GM19239 (cell line): ENCODE measurements around the gene DACH2.

Source experiments
- DNase-seq: peaks from one replicate; pipeline ENCODE4 v3.0.0; 2011; ENCODE audit warnings: low spot score; ENCODE audit not compliant: insufficient read length
- FAIRE-seq: peaks from 2 replicates; lab custom pipeline; 2011; peaks lifted over from hg19 to GRCh38; lab: Jason Lieb, UNC

Gene DACH2

GRCh38 chrX:86263526-86263925 lies 115.3 kb downstream of the DACH2 start:
- FAIRE-seq (no peak), DNase-seq (no peak)

- DNase-seq (no peak), FAIRE-seq (no peak)
These were observed 147.0 kb downstream of the DACH2 start for GRCh38 chrX:86295293-86295692.

- no peak for DNase-seq
- FAIRE-seq: no peak
These were observed 174.7 kb downstream of the DACH2 start for GRCh38 chrX:86322913-86323312.

GRCh38 chrX:86329174-86329573 lies 180.9 kb downstream of the DACH2 start:
- DNase-seq: no peak
- no peak for FAIRE-seq

GRCh38 chrX:86348669-86349068 lies 200.4 kb downstream of the DACH2 start:
- no peak for FAIRE-seq
- DNase-seq: no peak

GRCh38 chrX:86349115-86349514 lies 200.9 kb downstream of the DACH2 start:
- no peak for DNase-seq
- no peak for FAIRE-seq

- DNase-seq (no peak), FAIRE-seq (no peak)
These were observed 221.8 kb downstream of the DACH2 start for GRCh38 chrX:86369847-86370630.

- FAIRE-seq (no peak), DNase-seq (no peak)
These were observed 222.7 kb downstream of the DACH2 start for GRCh38 chrX:86370927-86371326.

GRCh38 chrX:86379209-86379608 lies 231.0 kb downstream of the DACH2 start:
- no peak for FAIRE-seq
- no peak for DNase-seq

- no peak for FAIRE-seq
- DNase-seq: no peak
These were observed 235.7 kb downstream of the DACH2 start for GRCh38 chrX:86383681-86384540.

GRCh38 chrX:86407371-86407770 lies 259.1 kb downstream of the DACH2 start:
- DNase-seq (no peak), FAIRE-seq (no peak)

GRCh38 chrX:86421771-86422170 lies 273.5 kb downstream of the DACH2 start:
- DNase-seq: no peak
- FAIRE-seq: no peak

- FAIRE-seq (no peak), DNase-seq (no peak)
These were observed 287.9 kb downstream of the DACH2 start for GRCh38 chrX:86436116-86436515.

- no peak for FAIRE-seq
- no peak for DNase-seq
These were observed 307.2 kb downstream of the DACH2 start for GRCh38 chrX:86455495-86455894.

GRCh38 chrX:86460760-86461159 lies 312.5 kb downstream of the DACH2 start:
- DNase-seq: no peak
- FAIRE-seq: no peak

- no peak for FAIRE-seq
- DNase-seq: no peak
These were observed 356.0 kb downstream of the DACH2 start for GRCh38 chrX:86504297-86504696.

GRCh38 chrX:86507331-86507730 lies 359.1 kb downstream of the DACH2 start:
- DNase-seq (no peak), FAIRE-seq (no peak)

- no peak for DNase-seq
- FAIRE-seq: no peak
These were observed 431.5 kb downstream of the DACH2 start for GRCh38 chrX:86579777-86580176.

- DNase-seq: no peak
- no peak for FAIRE-seq
These were observed 456.4 kb downstream of the DACH2 start for GRCh38 chrX:86604607-86605006.

GRCh38 chrX:86696951-86697350 lies 548.7 kb downstream of the DACH2 start:
- DNase-seq (no peak), FAIRE-seq (no peak)

- no peak for FAIRE-seq
These were observed 563.4 kb downstream of the DACH2 start for GRCh38 chrX:86711531-86712180.

More at GRCh38 chrX:86711531-86712180, 563.4 kb downstream of the DACH2 start:
- DNase-seq: no peak
